Pons (tissue), 1 donor: ENCODE data around the gene TFPI.
"Not testable (repeated sequence)": the region's sequence is repeated elsewhere in the genome, so short reads cannot be mapped to it uniquely, and the experiment has no call there.

ENCODE experiments used
- DNase-seq: peaks from one replicate; pipeline ENCODE4 v3.0.0-alpha.2; 2016; ENCODE audit warnings: low spot score

The TFPI gene

DNA sequence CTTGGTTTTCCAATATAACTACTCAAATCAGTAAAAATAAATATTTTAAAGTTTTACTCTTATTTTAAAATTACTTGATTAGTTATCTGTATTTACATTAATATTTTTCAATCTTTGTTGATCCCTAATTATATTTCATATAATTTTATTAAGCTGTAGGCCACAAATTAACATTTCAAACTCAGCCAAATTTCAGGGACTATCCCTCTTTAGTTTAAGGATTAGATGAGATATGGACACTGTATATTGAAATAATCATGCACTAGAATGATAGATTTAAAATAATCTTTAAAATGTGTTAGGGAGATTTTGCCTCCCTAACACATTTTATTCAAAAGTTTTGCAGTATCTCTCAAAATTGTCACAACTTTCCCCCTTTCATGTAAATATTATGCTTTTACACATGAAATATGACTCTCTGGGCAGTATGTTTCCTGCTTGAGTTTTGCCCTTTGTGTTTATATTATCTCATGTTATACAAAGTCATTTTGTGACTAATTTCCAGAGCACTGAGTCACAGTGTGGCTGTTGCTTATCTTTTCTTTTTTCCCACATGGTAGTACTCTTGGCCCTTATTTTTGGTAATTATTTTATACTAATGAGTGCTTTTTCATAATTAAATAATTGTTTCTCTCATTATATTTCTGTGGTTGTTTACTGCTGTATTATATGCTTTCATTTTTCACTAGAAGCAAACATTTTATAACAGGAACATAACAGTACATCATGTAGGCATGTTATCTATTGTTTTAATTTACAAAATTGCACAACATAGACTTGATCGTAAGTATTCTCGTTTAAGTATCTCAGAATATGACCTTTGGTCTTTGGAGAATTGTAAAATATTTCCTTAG, 1.2 kb downstream of the TFPI start:
- DNase-seq: no peak

DNA sequence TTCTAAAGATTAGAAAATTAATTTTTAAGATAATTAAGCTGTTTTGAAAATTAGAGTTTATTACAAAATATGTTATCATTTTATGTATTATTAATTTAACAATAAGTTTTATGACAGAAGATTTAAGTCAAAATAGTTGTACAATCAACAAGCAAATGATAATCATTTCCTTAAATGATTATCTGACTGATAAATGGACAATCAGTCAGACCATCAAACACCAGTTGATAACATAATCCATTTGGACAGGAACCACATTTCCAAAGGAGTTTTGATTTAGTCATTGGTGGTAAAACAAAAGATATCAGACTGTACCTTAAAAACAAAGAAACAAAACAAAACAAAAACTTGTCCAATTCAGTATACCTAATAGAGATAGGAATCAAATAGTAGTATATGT, 1.9 kb downstream of the TFPI start:
- DNase-seq: no peak

DNA sequence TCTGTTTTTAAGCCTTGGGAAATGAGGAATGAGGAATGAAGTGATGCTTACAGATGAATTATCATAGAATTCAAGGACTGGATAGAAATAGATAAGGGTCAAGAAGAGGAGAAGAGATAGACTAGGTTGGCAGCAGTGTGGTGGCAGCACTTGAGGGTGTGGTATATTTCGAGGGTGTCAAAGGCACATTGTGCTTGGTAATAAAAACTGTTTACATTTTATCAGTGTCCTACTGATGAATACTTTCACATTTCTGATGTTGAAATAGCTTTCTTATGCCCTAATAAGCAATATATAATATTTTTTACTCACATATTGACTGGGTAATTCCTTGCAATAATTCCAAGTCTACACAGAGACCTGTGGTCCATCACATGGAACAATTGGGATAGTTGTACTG, 3.4 kb downstream of the TFPI start:
- DNase-seq: no peak

DNA sequence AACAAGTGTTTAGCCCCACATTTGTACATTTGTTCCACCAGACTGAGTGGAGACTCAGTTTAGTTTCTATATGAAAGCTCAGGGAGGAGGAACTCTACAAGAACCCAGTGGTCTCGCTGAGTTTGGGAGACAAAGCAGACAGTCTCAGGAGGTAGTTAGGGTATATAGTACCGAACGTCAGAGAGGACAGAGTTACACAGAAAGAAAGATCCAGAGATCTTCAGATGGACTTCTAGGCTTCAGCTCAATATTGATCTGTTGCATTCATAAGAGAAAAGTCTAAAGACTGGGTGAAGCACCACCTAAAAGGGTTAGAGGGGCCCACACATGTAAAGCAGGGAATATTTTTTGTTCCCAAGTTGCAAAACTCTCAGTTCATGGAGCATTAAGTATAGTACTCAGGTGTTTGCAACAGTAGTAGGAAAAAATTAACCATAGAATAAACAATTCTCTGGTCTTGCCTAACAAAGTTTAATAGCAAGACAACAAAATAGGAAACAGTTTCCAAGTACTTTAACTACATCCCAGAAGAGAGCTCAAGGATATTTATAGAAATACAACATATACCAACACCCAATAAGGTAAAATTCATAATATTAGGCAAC, 4.2 kb downstream of the TFPI start:
- no peak for DNase-seq

DNA sequence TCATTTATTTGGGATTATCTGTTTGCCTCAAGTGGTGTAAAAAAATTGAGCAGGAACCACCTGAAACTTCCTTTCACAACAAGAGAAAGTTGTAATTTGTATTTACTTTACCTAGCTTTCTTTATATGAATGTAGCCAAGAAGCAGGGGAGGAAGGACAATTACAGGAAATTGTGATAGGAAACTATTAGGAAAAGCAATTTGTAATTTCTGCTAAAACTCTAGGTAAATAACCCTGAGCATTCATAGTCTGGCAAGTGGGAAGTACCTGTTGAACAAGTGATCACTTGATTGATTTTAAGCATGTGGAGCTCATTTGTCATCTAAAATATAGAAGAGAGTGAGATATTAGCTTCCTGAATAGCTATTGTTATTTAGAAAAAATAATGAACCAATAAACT, 5.0 kb downstream of the TFPI start:
- DNase-seq: no peak

DNA sequence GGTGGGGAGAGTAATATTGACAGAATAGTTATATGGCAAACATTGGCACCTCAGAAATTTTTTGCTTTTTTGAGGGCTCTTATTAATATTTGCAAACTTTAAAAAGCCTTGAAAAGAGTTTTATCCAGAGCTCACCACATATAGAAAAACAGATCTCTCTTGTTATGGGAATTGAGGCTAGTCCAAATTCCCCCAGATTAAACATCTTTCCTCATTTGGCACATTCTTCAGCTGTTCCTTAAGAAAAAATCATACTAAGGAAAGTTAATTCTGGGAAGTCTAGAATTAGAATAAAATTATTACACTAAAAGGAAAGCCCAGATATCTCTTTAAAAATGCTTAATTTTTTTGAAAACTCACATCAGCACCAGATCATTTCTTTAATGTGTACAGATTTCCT, 5.6 kb downstream of the TFPI start:
- no peak for DNase-seq

DNA sequence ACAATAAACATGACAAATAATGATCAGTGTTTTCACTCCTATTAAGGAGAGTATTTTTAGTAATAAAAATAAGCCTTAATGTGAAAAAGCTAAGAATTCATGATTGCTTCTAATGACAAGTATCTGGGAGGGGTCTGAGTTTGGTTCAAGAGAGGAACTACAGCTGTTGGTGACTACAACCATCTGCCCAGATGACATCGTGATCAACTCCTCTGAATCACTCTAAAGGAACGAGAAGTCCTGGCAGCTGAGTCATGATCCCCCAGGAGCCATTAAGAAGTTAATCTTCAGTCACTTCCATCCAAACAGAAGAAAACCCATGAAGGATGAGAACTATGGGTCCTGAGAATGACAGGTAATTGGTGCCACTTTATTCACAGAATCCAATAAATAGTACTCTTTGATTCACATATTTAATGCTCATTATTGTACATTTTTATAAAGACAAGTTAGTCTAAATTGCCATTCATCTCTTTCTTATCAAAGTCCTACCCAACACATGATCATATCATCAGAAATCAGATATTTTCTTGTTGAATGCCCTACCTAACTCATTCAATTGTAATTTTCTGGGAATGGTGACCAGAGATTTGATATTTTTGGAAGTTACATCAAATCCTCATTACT, 6.8 kb downstream of the TFPI start:
- DNase-seq: no peak

DNA sequence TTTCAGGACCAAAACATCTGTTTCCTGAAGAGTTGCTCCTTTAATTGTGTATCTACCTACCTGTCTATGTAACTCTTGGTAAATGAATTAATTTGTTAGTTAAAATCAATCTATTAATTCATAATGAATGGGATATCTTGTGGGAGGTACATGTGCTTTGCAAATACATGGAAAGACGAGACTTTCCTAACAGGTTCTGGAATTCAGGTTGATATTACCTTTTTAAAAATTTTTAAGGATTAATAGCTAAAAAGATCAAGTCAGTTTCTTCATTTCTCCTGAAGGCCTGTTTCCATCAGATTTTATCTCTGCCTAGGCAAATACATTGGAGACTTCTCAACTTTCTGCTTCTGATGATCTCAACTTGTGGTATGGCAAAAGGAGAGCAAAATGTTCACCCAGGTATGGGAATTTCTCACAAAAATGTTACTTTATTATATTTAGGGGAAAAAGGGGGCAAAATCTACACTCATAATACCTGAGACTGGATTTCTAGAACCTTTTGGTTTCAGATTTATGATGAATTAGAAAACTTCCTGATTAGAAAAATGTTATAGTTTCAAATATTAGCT, 7.4 kb downstream of the TFPI start:
- DNase-seq: no peak

DNA sequence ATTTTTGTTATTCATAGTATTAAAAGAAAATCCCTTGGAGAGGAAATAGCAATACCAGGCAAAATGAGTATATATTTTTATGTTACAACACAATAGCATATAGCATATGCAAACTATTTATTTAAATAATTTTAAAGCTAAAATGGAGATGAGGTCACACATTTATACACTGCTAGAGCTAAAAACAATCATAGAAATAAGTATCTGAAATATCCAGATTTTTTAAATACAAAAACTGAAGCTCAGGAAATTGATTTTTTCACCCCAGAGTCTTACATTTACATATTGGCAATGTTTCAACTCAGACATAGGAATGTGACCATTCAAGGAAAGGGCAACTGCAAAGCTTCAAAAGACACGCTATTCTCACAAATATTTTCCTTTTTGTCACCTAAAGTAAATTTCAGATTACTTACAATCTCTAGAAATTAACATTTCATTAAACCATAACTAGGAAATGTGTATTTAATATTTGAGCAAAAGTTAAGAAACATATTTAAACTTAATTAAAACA, 8.9 kb downstream of the TFPI start:
- no peak for DNase-seq

DNA sequence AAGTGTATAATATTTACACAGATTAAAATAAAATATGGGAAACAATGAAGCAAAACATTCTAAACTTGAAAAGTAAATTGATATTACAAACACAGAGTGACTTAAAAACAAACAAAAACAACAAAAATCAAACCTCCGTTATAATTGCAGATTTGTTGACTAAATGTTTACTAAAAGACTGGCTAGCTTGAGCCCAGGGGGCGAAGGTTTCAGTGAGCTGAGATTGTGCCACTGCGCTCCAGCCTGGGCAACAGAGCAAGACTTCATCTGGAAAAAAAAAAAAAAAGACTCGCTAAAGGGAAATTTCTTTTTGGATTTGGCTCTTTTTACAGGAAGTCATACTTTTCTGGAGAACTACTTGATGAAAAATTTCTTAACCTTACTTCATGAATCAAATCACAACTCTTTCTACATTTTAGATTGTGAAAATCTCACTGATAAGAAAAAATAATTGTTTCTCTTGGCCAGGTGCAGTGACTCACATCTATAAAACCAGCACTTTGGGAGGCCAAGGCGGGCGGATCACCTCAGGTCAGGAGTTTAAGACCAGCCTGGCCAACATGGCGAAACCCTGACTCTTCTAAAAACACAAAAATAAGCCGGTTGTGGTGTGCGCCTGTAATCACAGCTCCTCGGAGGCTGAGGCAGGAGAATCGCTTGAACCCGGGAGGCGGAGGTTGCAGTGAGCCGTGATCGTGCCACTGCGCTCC, 9.7 kb downstream of the TFPI start:
- no peak for DNase-seq

DNA sequence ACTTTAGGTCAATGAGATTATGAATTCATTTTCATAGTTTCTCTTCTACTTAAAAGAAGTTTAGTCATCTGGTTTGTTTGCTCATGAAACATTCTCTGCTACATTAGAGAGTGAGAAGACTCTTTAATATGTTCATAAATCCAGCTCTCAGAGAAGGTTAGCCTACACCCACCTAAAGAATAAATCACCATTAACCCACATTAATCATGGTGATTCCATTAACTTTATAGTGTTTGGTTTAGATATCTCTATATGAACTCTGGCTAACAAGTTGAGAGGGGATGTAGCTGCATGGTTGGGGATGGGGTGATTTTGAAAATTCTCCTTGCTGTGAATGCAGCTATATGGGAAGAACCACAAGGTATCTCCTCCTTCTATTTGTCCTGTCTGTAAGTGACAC, 10.7 kb downstream of the TFPI start:
- no peak for DNase-seq

DNA sequence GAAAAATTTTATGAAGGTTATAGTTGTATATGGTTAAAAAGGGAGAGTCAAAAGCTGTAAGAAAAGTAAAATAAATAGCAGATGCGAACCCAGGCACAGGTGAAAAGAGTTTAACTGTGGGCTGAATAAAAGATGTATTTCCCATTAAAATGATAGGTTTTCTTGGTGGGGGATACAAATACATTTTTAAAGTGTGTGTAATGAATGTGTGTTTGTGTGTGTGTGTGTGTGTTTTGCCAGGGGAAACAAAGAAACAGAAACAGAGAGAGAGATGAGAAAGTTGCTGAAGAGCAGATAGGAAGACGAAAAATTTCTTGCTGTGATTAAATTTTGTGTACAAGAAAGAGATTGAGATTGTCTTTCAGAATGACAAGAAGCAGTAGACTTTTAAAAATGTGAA, 12.1 kb downstream of the TFPI start:
- DNase-seq: no peak

DNA sequence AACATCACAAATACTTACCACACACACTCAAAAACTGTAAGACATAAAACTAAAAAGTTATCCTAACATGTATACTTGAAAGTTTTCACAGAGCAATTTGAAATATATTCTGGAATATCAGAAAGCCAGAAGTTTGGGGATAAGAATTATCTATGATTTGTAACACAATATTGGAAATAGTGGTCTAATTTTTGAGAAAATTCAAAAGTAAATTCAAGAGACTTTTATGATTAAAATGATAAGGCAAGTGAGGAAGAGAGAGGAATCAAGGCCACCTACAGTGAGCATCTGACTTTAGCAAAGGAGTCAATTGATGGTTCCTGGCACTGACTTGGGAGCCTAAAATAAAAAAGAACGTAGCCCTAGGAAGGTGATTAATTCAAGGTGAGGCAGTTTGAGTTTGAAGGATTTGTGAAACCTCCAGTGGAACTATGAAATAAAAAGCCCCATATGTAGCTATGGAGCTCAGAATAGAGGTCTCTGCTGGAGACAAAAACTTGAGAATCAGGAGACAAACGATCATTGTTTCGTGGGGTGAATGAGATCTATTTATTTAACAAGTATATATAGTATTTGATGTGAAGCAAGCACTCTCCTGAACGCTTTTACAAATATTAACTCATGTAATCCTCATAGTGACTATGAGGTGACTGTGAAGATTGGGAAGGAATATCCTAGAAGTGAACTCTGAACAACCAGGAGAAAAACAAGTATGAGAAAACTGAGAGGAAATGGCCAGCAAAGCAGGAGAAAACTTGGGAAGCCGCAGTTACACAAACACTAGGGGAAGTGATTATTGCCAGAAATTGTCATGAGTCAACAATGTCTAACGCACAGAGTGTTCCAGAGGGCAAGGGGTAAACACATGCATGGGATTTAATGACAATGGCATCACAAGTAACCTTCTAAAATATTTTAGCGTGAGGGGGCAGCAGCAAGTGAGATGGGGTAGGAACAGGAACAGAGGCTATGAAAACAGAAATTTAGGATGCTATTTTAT, 12.8 kb downstream of the TFPI start:
- DNase-seq: peak; percentile 19

DNA sequence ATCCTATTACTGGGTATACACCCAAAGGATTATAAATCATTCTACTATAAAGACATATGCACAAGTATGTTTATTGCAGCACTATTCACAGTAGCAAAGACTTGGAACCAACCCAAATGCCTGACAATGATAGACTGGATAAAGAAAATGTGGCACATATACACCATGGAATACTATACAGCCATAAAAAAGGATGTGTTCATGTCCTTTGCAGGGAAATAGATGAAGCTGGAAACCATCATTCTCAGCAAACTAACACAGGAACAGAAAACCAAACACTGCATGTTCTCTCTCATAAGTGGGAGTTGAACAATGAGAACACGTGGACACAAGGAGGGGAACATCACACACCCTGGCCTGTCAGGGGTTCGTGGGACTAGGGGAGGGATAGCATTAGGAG, 16.0 kb downstream of the TFPI start:
- DNase-seq: not testable (repeated sequence)

DNA sequence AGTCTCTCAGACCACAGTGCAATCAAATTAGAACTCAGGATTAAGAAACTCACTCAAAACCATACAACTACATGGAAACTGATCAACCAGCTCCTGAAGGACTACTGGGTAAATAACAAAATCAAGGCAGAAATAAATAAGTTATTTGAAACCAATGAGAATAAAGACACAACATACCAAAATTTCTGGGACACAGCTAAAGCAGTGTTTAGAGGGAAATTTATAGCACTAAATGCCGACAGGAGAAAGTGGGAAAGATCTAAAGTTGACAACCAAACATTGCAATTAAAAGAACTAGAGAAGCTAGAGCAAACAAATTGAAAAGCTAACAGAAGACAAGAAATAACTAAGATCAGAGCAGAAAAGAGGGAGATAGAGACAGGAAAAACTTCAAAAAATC, 18.9 kb downstream of the TFPI start:
- DNase-seq: not testable (repeated sequence)

DNA sequence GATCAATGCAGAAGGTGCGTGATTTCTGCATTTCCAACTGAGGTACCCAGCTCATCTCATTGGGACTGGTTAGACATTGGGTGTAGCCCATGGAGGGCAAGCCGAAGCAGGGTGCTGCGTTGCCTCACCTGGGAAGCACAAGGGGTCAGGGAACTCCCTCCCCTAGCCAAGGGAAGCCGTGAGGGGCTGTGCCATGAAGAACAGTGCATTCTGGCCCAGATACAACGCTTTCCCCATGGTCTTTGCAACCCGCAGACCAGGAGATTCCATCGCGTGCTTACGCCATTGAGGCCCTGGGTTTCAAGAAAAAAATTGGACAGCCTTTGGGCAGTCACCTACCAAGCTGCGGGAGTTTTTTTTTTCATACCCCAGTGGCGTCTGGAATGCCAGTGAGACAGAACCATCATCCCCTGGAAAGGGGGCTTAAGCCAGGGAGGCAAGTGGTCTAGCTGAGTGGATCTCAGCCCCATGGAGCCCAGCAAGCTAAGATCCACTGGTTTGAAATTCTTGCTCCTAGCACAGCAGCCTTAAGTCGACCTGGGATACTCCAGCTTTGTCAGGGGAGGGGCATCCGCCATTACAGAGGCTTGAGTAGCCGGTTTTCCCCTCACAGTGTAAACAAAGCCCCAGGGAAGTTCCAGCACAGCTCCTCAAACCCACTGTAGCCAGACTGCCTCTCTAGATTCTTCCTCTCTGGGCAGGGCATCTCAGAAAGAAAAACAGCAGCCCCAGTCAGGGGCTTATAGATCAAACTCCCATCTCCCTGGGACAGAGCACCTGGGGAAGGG, 21.7 kb downstream of the TFPI start:
- DNase-seq: no peak

DNA sequence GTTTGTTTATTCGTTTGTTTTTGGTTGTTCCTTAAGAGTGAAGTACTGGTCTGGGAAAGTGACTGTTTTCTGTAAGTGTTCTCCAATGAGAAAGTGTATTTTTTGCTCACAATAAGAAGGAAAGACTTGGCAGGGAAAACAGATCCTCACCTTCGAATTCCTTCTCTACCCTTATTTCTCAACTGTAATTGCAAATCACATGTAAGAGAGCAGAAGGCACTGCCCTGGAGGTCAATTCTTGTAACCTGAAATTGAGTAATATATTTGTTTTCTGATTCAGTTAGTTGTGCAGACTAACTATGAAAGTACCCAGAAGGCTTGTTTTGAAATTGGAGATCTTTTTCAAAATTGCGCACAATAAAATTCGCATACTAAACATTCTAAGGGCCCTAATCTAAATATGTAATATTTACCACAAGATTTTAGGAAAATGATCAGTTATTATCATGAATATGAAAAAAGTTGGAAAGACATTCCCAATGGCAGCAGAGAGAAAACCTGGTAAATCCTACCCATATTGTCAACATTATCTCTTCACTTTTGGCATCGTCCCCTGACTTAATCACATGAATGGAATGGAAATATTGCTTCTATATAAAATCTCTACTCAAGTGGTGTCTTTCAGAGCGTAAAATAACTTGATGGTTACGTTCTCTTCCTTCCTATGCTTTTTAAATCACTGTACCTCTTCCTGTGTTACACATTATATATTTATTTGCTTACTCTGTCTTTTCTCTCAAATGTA, 24.1 kb downstream of the TFPI start:
- DNase-seq: no peak

DNA sequence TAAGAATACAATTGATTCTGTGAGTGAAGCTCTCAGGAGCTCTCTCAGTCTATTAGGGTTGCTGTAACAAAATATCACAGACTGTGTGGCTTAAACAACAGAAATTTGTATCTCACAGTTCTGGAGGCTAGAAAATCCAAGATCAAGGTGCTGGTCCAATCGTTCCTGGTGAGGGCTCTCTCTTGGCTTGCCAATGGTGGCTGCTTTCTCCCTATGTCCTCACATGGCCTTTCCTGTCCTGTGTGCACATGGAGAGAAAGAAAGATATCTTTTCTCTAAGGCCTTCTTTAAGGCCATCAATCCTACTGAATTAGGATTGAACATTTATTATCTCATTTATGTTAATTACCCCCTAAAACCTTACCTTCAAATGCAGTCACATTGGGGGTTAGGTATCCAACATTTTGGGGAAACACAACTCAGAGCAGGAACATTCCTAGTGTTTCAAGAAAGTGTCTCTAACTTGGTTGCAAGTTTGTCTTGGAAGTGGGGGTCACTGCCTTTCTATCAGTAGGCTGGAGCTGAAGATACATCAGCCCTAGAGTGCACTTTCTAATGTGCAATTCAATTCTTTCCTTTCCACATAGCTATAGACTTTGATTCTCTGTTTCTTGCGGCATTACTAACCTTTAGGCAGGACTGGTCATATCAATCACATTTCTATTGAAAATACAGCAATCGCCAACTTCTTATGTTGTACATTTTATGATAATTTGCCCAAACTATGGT, 24.8 kb downstream of the TFPI start:
- no peak for DNase-seq

DNA sequence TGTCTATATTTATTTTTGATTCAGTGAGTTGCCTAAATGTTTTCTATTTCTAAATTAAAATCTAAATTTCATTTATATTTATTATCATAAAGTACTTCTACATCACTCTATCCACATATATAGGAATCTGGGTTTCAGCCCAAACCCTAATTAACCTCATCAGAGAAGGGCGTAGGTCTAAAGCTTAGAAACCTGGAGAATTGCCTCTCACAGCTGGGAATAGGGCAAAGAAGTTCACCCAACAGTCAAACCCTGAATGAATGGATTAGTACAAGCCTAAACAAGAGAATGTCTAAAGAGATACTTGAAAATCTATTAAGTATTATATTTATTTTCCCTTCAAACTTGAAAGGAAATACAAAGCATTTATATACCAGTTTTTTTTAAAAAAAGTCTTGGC, 26.2 kb downstream of the TFPI start:
- DNase-seq: no peak
